Neural crest cell (in vitro differentiated cells): ENCODE results near the gene SP2. TPM values are rescaled to one million over a fixed set of nuclear protein-coding genes. Genes with fewer than 3 reads are reported as not detected.

Source experiments
- DNase-seq: peaks from one replicate; pipeline ENCODE4 v3.0.0; 2021; ENCODE audit warnings: low read depth, mixed read lengths, low spot score
- H3K27ac Mint-ChIP-seq: one replicate; pipeline ENCODE4 v1.8.0; 2021; ENCODE audit warnings: mild to moderate bottlenecking, mixed read lengths; ENCODE audit not compliant: unreplicated experiment
- H3K27me3 Mint-ChIP-seq: 2 replicates; pipeline ENCODE4 v1.8.0; 2021; ENCODE audit warnings: low read depth, mild to moderate bottlenecking, mixed read lengths
- H3K36me3 Mint-ChIP-seq: 2 replicates; pipeline ENCODE4 v1.8.0; 2021; ENCODE audit warnings: low read depth, mild to moderate bottlenecking, mixed read lengths
- H3K4me1 Mint-ChIP-seq: 2 replicates; pipeline ENCODE4 v1.8.0; 2021; ENCODE audit warnings: mixed read lengths
- H3K4me3 Mint-ChIP-seq: one replicate; pipeline ENCODE4 v1.8.0; 2021; ENCODE audit warnings: mild to moderate bottlenecking, mixed read lengths
- H3K9me3 Mint-ChIP-seq: 2 replicates; pipeline ENCODE4 v1.8.0; 2021; ENCODE audit warnings: mixed read lengths
- total RNA-seq: library from RNA; stranded (reverse); gene quantifications from 2 replicates; pipeline ENCODE4 v1.2.1, GENCODE V29; 2021
- TF ChIP-seq, protein P1 (sequence below): fragments of 200-600 bp; sonication (generic); conservative IDR thresholded peaks from 2 replicates; pipeline ENCODE4 v1.5.0; 2021; ENCODE audit warnings: antibody characterized with exemption, mild to moderate bottlenecking

SP2 gene
- total RNA-seq, 1 donor from 2014 or later, result 22.4 TPM

DNA sequence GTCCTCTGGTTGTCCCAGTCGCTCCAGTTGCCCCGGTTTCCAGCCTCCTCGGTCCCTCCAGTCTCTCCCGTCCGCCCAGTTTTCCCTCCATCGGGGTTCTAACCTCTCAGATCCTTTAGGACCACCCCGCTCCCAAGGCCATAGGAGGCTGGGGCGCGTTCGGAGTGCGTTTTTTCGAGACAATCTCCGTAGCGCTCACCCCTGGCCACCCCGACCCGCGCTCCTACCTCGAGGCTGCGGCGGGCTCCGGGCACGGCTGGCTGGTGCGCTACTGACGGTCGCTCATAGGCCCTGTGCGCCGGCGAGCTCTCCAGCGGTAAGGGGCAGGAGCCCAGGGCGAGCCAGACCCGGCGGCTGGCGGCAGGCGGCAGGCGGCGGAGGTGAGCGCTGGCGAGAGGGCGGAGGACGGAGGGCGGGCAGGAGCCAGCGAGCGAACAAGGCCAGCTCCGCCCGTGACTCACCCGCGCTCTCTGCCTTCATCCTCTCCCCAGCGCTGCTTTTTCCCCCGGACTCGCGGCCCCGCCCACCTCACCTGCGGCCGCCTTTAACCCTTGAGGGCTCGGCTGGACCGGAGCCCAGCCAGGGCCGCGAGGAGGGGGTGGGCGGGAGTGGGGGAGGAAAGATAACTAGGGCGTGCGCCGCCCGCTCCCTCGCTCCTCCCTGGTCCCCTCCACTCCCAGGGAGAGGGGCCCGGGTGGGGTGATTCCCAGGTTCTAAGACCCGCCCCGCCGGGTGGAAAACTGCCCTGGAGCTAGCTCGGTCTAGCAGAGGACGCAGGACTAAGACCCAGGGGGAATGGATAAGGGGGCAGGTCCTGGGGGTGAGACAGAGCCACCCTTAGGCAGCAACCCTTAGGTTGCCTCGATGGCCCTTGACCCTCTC lies 45.1 kb upstream of the SP2 start, which contains the start of gene SP6:
TSS of gene SP6 (minus strand) at position 472 of the 882 bp plus-strand sequence. CDS start 2,734 bp downstream, outside the sequence.
- H3K27ac Mint-ChIP-seq, result no peak within 1 kb of the TSS
- H3K4me1 Mint-ChIP-seq, result peaks cover 21% of the 10 kb centered on the region
- peak within 1 kb of the TSS; percentile 58 for H3K4me3 Mint-ChIP-seq

DNA sequence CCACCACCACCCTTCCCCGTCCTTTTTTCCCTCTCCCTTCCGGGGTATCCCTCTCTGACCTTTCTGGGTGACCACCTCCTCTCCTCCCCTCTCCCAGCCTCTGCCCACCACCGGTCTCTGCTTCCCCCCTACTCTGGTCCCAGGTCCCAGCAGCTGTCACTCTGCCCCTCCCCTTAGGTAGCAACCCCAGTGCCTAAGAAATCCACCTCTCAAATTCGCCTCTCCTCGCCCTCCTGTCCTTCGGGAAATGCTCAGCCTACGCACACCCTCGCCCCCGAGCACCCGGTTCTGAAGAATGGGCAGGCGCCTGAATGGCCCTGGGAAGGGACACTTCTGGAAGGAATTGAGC lies 44.3 kb upstream of the SP2 start:
- H3K4me1 Mint-ChIP-seq, result peaks cover 15% of the 10 kb centered on the region

More for the DNA sequence above, 45.1 kb upstream of the SP2 start, which contains the start of gene SP6:
- H3K36me3 Mint-ChIP-seq, result no peaks in the 10 kb centered on the region
- no peaks in the 10 kb centered on the region for H3K9me3 Mint-ChIP-seq
- TF ChIP-seq, protein P1, sequence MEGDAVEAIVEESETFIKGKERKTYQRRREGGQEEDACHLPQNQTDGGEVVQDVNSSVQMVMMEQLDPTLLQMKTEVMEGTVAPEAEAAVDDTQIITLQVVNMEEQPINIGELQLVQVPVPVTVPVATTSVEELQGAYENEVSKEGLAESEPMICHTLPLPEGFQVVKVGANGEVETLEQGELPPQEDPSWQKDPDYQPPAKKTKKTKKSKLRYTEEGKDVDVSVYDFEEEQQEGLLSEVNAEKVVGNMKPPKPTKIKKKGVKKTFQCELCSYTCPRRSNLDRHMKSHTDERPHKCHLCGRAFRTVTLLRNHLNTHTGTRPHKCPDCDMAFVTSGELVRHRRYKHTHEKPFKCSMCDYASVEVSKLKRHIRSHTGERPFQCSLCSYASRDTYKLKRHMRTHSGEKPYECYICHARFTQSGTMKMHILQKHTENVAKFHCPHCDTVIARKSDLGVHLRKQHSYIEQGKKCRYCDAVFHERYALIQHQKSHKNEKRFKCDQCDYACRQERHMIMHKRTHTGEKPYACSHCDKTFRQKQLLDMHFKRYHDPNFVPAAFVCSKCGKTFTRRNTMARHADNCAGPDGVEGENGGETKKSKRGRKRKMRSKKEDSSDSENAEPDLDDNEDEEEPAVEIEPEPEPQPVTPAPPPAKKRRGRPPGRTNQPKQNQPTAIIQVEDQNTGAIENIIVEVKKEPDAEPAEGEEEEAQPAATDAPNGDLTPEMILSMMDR, result peak; percentile 25
- H3K27me3 Mint-ChIP-seq, result peaks cover 98% of the 10 kb centered on the region
- peak; percentile 55 for DNase-seq

DNA sequence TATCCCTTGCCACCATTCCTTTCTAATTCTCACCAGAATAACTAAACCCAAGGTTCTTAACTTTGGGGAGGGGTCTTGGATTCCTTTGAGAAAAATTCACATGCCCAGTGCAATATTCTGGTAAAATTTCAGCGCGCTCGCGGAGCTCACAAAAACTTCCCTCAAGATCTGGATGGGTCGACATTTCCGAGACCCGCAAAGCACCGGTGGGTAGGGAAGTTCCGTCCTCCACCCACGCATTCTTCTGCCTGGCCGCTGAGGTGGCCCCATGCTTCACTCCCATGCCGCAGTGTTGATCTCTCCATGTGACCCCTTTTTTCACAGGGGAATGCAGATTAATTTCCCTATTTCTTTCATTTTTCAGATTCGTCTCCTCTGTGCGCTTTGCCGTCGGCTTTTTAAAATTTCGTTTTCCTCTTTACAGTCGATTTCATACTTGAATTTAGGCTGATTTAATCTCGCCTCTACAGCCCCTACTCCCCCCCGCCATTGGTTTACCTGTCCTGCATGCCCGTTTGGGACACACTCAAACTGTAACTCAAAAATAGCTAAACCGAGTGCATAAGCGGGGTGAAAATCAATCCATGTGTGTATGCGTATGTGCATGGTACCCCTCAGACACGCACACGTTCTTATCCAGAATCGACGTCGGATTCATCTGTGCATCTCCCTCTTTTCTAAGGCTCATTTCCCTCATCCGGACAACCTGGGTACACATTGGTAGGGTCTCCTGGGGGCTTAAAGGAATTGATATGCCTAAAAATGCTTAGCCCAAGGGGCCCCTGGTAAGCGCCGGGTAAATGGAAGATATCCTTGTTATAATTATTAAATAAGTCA lies 43.7 kb upstream of the SP2 start:
- peak overlapping the region; percentile 31 for H3K4me3 Mint-ChIP-seq
- H3K9me3 Mint-ChIP-seq, result no peaks in the 10 kb centered on the region
- H3K27me3 Mint-ChIP-seq, result peaks cover 98% of the 10 kb centered on the region
- H3K36me3 Mint-ChIP-seq, result no peaks in the 10 kb centered on the region
- H3K27ac Mint-ChIP-seq, result no peak overlapping the region
- H3K4me1 Mint-ChIP-seq, result peaks cover 11% of the 10 kb centered on the region
- TF ChIP-seq, protein P1, result no peak
- no peak for DNase-seq

More for the DNA sequence above, 44.3 kb upstream of the SP2 start:
- peaks cover 98% of the 10 kb centered on the region for H3K27me3 Mint-ChIP-seq
- H3K36me3 Mint-ChIP-seq, result no peaks in the 10 kb centered on the region
- no peaks in the 10 kb centered on the region for H3K9me3 Mint-ChIP-seq
- DNase-seq, result no peak
- peak overlapping the region; percentile 31 for H3K4me3 Mint-ChIP-seq
- TF ChIP-seq, protein P1, result no peak
- H3K27ac Mint-ChIP-seq, result no peak overlapping the region

DNA sequence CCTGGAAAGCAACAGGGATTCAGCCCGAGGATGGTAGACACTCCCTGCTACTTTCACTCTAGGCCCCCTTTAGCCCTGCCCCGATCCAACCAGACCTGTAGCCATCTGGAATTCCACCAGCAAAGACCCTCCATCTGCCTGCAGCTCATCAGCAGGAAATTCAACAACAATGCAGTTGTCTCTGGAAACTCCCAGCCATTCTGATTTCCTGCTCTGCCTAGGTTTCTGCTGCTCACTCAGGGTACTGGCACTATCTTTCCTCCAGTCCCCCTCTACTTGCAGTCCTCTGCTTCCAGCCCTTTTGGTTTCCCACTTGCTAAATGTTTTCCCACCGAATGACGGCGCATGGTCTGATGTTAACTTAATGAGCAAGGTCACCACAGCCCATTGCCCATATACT lies 42.4 kb upstream of the SP2 start:
- no peak for DNase-seq
- no peaks in the 10 kb centered on the region for H3K36me3 Mint-ChIP-seq
- peaks cover 95% of the 10 kb centered on the region for H3K27me3 Mint-ChIP-seq
- TF ChIP-seq, protein P1, result no peak
- H3K4me1 Mint-ChIP-seq, result peaks cover 11% of the 10 kb centered on the region
- no peak overlapping the region for H3K27ac Mint-ChIP-seq
- H3K9me3 Mint-ChIP-seq, result no peaks in the 10 kb centered on the region
- H3K4me3 Mint-ChIP-seq, result no peak overlapping the region

DNA sequence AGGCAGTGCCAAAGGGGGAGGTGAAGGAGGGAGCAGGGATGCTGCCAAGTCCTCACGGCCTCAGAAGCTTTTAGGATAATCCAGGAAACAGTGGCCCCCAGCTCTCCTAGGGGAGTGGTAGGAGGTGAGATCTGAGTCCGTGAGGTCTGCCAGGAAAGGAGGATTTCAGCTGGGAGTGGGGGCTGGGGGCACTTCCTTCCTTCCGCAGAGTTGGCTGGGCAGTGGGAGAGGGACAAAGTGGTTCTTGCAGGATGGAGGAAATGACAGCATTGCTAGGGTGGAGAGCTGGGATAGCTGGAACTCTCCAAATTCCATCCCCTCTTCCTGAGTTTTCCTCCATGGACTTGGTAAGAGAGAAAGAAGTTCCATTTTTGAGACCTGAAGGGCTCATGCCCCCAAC lies 40.3 kb upstream of the SP2 start:
- Mint-ChIP-seq H3K4me3 (no peak overlapping the region), H3K9me3 (no peaks in the 10 kb centered on the region), H3K36me3 (no peaks in the 10 kb centered on the region), H3K4me1 (peaks cover 7% of the 10 kb centered on the region), H3K27me3 (peaks cover 90% of the 10 kb centered on the region), H3K27ac (no peak overlapping the region)
- TF ChIP-seq, protein P1, result no peak
- DNase-seq, result no peak
